ENCODE results near the gene MOCS1. TPM values are rescaled to one million over a fixed set of nuclear protein-coding genes. Genes with fewer than 3 reads are reported as not detected.

MOCS1 gene
- total RNA-seq, 1 donor: 25.3 TPM

DNA sequence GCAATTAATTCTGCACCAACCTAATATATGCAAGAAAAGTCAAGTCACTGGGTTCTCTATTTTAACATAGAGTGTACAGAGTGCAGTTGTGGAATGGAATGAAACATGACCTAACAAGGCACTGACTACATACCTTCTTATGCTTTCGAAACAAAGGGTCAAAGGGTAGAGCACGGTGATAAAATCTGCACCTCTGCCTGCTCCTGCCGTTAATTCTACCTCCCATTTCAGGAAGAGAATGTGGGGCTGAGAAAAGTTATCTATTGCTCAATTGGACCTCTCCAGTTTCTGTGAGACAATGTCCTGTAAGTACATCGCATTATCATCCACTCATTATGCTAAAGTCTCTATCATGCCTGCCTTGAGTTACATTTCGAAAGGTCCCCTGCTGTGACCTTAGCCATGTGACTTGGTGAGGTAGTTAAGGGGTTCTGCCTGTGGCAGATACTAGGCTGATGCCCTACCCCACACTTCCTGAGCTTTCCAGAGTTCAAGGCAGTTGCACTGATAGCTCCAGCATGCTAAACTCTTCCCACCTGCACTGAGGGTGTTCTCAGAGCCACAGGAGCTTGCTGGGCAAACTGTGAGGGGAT is 14.0 kb upstream of the MOCS1 start:
- Histone ChIP-seq H2AFZ (ENCODE audit: low read length) (no peak overlapping the region), H3K4me3 (ENCODE audit: insufficient read depth, low read length) (no peak overlapping the region), H3K4me2 (ENCODE audit: insufficient read depth, low read length) (no peak overlapping the region), H4K20me1 (ENCODE audit: insufficient read depth, low read length) (no peaks in the 10 kb centered on the region), H3K4me1 (ENCODE audit: insufficient read depth, low read length) (peaks cover 6% of the 10 kb centered on the region), H3K27ac (ENCODE audit: low read depth, low read length) (no peak overlapping the region), H3K36me3 (ENCODE audit: insufficient read depth, low read length) (no peaks in the 10 kb centered on the region), H3K27me3 (ENCODE audit: insufficient read depth, low read length) (peaks cover 21% of the 10 kb centered on the region), H3K9me3 (ENCODE audit: low read depth, low read length) (no peaks in the 10 kb centered on the region), H3K79me2 (ENCODE audit: insufficient read depth, low read length) (no peaks in the 10 kb centered on the region)
- TF ChIP-seq, protein P1, sequence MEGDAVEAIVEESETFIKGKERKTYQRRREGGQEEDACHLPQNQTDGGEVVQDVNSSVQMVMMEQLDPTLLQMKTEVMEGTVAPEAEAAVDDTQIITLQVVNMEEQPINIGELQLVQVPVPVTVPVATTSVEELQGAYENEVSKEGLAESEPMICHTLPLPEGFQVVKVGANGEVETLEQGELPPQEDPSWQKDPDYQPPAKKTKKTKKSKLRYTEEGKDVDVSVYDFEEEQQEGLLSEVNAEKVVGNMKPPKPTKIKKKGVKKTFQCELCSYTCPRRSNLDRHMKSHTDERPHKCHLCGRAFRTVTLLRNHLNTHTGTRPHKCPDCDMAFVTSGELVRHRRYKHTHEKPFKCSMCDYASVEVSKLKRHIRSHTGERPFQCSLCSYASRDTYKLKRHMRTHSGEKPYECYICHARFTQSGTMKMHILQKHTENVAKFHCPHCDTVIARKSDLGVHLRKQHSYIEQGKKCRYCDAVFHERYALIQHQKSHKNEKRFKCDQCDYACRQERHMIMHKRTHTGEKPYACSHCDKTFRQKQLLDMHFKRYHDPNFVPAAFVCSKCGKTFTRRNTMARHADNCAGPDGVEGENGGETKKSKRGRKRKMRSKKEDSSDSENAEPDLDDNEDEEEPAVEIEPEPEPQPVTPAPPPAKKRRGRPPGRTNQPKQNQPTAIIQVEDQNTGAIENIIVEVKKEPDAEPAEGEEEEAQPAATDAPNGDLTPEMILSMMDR (IDR thresholded peaks at IDR 0.05; ENCODE audit: extremely low read depth, low read depth, low read length): no peak
- no peak for DNase-seq (ENCODE audit: insufficient read length, low spot score, missing footprints)

DNA sequence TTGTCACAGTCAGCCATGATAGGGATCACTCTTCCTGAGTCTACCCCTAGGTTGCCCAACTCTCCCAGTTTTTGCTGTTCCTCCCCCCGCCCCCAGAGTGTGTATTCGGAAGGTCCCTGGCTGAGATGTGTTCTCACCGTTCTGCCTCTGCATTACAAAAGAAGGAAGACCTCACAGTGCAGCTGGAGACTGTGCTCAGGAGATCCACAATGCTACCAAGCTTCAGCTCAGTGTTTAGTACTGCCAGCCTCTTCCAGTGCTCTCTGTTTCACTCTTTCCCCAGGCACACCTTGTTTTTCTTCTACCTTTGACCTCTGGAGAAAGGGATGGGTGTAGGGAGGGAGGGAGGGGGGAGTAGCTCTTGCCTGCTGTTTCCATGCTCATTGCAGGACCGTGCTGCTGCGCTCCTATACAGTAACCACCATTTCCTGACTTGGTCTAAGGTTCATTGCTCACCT is 13.4 kb upstream of the MOCS1 start:
- Histone ChIP-seq H3K27me3 (ENCODE audit: insufficient read depth, low read length) (peaks cover 15% of the 10 kb centered on the region), H3K4me1 (ENCODE audit: insufficient read depth, low read length) (peaks cover 6% of the 10 kb centered on the region), H3K4me2 (ENCODE audit: insufficient read depth, low read length) (no peak overlapping the region), H3K36me3 (ENCODE audit: insufficient read depth, low read length) (no peaks in the 10 kb centered on the region), H4K20me1 (ENCODE audit: insufficient read depth, low read length) (no peaks in the 10 kb centered on the region), H3K9me3 (ENCODE audit: low read depth, low read length) (no peaks in the 10 kb centered on the region), H2AFZ (ENCODE audit: low read length) (no peak overlapping the region), H3K4me3 (ENCODE audit: insufficient read depth, low read length) (no peak overlapping the region), H3K79me2 (ENCODE audit: insufficient read depth, low read length) (no peaks in the 10 kb centered on the region), H3K27ac (ENCODE audit: low read depth, low read length) (no peak overlapping the region)
- TF ChIP-seq, protein P1 (IDR thresholded peaks at IDR 0.05; ENCODE audit: extremely low read depth, low read depth, low read length): no peak
- DNase-seq (ENCODE audit: insufficient read length, low spot score, missing footprints): no peak

DNA sequence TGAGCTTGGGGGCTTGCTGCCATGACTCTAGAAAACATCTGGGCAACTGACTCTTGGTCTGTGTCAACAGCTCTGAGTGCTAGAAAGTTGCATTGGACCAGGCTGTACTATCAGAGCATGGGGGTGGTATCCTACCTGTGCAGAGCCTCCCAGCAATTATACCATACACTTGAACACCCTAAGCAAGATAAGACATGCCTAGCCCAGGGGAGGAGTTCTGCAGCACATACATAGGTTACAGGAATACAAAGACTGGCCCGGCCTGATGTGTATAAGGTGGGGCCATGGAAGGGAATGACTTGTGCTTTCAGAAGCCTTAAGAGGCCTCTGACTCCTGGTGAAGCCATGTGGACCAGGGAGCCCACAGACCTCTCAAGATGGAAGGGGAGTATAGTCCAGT is 11.4 kb upstream of the MOCS1 start:
- H3K27me3 ChIP-seq (ENCODE audit: insufficient read depth, low read length): peaks cover 14% of the 10 kb centered on the region
- peaks cover 4% of the 10 kb centered on the region for H3K4me1 ChIP-seq (ENCODE audit: insufficient read depth, low read length)
- TF ChIP-seq, protein P1 (IDR thresholded peaks at IDR 0.05; ENCODE audit: extremely low read depth, low read depth, low read length): no peak
- H3K4me3 ChIP-seq (ENCODE audit: insufficient read depth, low read length): no peak overlapping the region
- no peak overlapping the region for H3K27ac ChIP-seq (ENCODE audit: low read depth, low read length)
- no peaks in the 10 kb centered on the region for H3K9me3 ChIP-seq (ENCODE audit: low read depth, low read length)
- H4K20me1 ChIP-seq (ENCODE audit: insufficient read depth, low read length): no peaks in the 10 kb centered on the region
- H2AFZ ChIP-seq (ENCODE audit: low read length): no peak overlapping the region
- H3K79me2 ChIP-seq (ENCODE audit: insufficient read depth, low read length): no peaks in the 10 kb centered on the region
- no peaks in the 10 kb centered on the region for H3K36me3 ChIP-seq (ENCODE audit: insufficient read depth, low read length)
- no peak overlapping the region for H3K4me2 ChIP-seq (ENCODE audit: insufficient read depth, low read length)
- DNase-seq (ENCODE audit: insufficient read length, low spot score, missing footprints): no peak

DNA sequence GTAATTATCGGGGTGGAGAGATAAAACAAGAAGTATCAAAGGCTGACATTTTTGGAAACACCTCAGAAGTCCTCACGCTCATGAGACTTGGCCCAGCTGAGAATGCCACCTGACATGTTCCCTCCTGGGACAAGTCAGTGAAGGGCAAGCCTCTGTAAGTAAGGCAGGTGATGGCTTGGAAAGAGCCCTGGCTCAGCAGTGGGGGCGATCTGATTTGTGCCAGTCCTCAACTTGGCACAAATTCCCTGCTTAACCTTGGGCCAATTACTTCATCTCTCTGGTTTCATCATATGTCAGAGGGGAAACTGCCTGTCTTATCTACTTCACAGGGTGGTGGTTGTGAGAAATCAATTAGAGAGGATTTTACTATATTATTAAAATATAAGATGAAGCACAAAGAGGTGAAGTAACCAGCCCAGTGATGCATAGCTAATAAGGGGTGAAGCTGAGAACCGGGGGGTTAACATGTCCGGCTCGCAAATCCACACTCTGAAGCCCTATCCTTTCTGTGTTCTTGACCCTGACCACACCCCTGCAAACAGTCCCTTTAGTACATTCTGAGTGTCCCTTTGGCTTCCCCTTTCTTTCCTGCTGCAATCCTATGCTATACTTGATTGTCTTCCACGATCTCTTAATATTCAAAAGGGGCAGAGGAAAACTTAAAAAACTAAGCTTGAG is 8.8 kb upstream of the MOCS1 start:
- TF ChIP-seq, protein P1 (IDR thresholded peaks at IDR 0.05; ENCODE audit: extremely low read depth, low read depth, low read length): no peak
- H3K27ac ChIP-seq (ENCODE audit: low read depth, low read length): no peak overlapping the region
- H3K4me1 ChIP-seq (ENCODE audit: insufficient read depth, low read length): peaks cover 4% of the 10 kb centered on the region
- no peaks in the 10 kb centered on the region for H3K9me3 ChIP-seq (ENCODE audit: low read depth, low read length)
- no peaks in the 10 kb centered on the region for H3K36me3 ChIP-seq (ENCODE audit: insufficient read depth, low read length)
- no peaks in the 10 kb centered on the region for H3K79me2 ChIP-seq (ENCODE audit: insufficient read depth, low read length)
- DNase-seq (ENCODE audit: insufficient read length, low spot score, missing footprints): no peak
- no peak overlapping the region for H2AFZ ChIP-seq (ENCODE audit: low read length)
- no peak overlapping the region for H3K4me2 ChIP-seq (ENCODE audit: insufficient read depth, low read length)
- no peak overlapping the region for H3K4me3 ChIP-seq (ENCODE audit: insufficient read depth, low read length)
- peaks cover 7% of the 10 kb centered on the region for H3K27me3 ChIP-seq (ENCODE audit: insufficient read depth, low read length)
- no peaks in the 10 kb centered on the region for H4K20me1 ChIP-seq (ENCODE audit: insufficient read depth, low read length)
